DOHH2 (cell line): ENCODE data around the gene ATP9B.

Experiments used
- EZH2phosphoT487 ChIP-seq: fragments of 200-600 bp; sonication (generic); IDR thresholded peaks from 2 replicates; pipeline ENCODE4 v1.6.1; 2017; ENCODE audit warnings: borderline replicate concordance, mild to moderate bottlenecking, antibody characterized with exemption, low read length, moderate library complexity, mixed read lengths
- TF ChIP-seq, protein P1 (sequence below): fragments of 200-600 bp; sonication (generic); IDR thresholded peaks from one replicate; pipeline ENCODE4 v1.5.1; 2014; ENCODE audit warnings: antibody characterized with exemption, mild to moderate bottlenecking, low read depth, low read length; ENCODE audit not compliant: poor library complexity, severe bottlenecking

DNA sequence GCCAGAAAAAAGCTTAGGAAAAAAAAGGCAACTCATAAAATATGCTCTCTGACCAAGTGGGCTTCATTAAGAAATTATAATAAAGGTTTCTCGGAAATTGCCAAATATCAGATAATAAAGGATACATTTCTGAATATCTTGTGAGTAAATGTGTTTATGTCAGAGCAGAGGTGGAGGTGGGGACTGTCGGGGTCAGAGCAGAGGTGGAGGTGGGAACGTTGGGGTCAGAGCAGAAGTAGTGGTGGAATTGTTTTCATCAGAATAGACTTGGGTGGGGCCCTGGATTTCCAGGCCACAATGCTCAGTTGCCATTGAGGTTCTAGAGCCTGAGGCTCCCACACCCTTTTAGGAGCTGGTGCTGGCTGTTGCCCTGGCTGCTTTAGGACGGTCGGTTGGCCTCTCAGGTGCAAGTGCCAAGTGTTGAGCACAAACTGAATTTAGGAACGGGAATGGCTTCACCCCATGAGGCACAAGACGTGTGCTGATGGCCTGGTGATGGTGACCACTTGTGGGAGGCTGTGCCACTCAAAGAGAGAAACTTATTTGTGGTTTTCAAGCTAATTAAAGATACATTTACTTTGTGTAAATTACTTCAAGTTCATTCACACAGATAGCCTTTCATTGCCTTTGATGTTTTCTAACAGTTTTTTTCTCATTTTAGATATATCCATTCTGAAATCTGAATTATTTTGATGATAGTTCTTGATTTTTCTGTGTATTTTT, 131.5 kb downstream of the ATP9B start:
- TF ChIP-seq, protein P1, sequence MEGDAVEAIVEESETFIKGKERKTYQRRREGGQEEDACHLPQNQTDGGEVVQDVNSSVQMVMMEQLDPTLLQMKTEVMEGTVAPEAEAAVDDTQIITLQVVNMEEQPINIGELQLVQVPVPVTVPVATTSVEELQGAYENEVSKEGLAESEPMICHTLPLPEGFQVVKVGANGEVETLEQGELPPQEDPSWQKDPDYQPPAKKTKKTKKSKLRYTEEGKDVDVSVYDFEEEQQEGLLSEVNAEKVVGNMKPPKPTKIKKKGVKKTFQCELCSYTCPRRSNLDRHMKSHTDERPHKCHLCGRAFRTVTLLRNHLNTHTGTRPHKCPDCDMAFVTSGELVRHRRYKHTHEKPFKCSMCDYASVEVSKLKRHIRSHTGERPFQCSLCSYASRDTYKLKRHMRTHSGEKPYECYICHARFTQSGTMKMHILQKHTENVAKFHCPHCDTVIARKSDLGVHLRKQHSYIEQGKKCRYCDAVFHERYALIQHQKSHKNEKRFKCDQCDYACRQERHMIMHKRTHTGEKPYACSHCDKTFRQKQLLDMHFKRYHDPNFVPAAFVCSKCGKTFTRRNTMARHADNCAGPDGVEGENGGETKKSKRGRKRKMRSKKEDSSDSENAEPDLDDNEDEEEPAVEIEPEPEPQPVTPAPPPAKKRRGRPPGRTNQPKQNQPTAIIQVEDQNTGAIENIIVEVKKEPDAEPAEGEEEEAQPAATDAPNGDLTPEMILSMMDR: no peak
- no peak for TF ChIP-seq EZH2phosphoT487
